NOMO-1 treated with dmso at 0.1 percent for 144 hours (cell line): Measurements from ENCODE around the gene PCSK4.
"Not testable (repeated sequence)": the region's sequence is repeated elsewhere in the genome, so short reads cannot be mapped to it uniquely, and the experiment has no call there.

Experiments
- DNase-seq: peaks from one replicate; lab custom pipeline; 2025; ENCODE audit not compliant: unreplicated experiment; lab: John Stamatoyannopoulos, UW

Gene PCSK4

GRCh38 chr19:1522061-1522460 lies 31.9 kb upstream of the PCSK4 start:
- no peak for DNase-seq

- DNase-seq, result no peak
Measured at GRCh38 chr19:1521636-1522035, 31.5 kb upstream of the PCSK4 start.

- DNase-seq, result no peak
Measured at GRCh38 chr19:1520203-1520780, 30.1 kb upstream of the PCSK4 start.

- not testable (repeated sequence) for DNase-seq
Measured at GRCh38 chr19:1519802-1520201, 29.7 kb upstream of the PCSK4 start.

GRCh38 chr19:1518471-1518870 lies 28.3 kb upstream of the PCSK4 start:
- no peak for DNase-seq

GRCh38 chr19:1516395-1516753 lies 26.2 kb upstream of the PCSK4 start:
- DNase-seq, result no peak

- DNase-seq, result no peak
Measured at GRCh38 chr19:1514986-1515721, 25.0 kb upstream of the PCSK4 start.

GRCh38 chr19:1514295-1514661 lies 24.1 kb upstream of the PCSK4 start:
- DNase-seq, result no peak

- peak; percentile 49 for DNase-seq
Measured at GRCh38 chr19:1513499-1514294, 23.5 kb upstream of the PCSK4 start.

GRCh38 chr19:1512671-1513498 lies 22.7 kb upstream of the PCSK4 start, which contains the start of gene ADAMTSL5:
Gene ADAMTSL5, minus strand, starts transcription at chr19:1513019. Its CDS starts 2,076 bp downstream, at chr19:1510943.
- DNase-seq, result peak; percentile 59

GRCh38 chr19:1511318-1512317 lies 21.5 kb upstream of the PCSK4 start:
- DNase-seq, result no peak

GRCh38 chr19:1510807-1511206 lies 20.7 kb upstream of the PCSK4 start:
- no peak for DNase-seq

GRCh38 chr19:1510442-1510806 lies 20.3 kb upstream of the PCSK4 start:
- DNase-seq, result no peak

GRCh38 chr19:1509602-1510441 lies 19.7 kb upstream of the PCSK4 start:
- DNase-seq, result no peak

GRCh38 chr19:1508507-1508856 lies 18.3 kb upstream of the PCSK4 start:
- no peak for DNase-seq

GRCh38 chr19:1507763-1508506 lies 17.8 kb upstream of the PCSK4 start:
- DNase-seq, result peak; percentile 84

- no peak for DNase-seq
Measured at GRCh38 chr19:1507192-1507660, 17.1 kb upstream of the PCSK4 start.
